IMR-90 (cell line): Measurements from ENCODE around the gene PCED1B. TPM values are rescaled to one million over a fixed set of nuclear protein-coding genes. Genes with fewer than 3 reads are reported as not detected.
"Not testable (repeated sequence)": the region's sequence is repeated elsewhere in the genome, so short reads cannot be mapped to it uniquely, and the experiment has no call there.

Experiments
- ATAC-seq: fragments of 200-7000 bp; cut with Tn5 transposase; 2 replicates; pipeline ENCODE4 v1.9.1; 2020; ENCODE audit warnings: low read depth, mild to moderate bottlenecking, moderate library complexity
- BruUV-seq: library from RNA; stranded (reverse); fragments of 400-500 nt; replicated peaks from 2 replicates; lab custom pipeline; 2021; lab: Mats Ljungman, UMichigan
- CTCF ChIA-PET: fragments of 300-600 bp; formaldehyde crosslinking; extraction: SDS; loops from one replicate; lab custom pipeline; 2021; ENCODE audit warnings: antibody characterized with exemption; lab: Yijun Ruan, JAX
- POLR2A ChIA-PET: fragments of 300-600 bp; sonication (Branson Sonifier 250); formaldehyde crosslinking; loops from one replicate; lab custom pipeline; 2022; ENCODE audit warnings: antibody characterized with exemption; ENCODE audit not compliant: unreplicated experiment; lab: Charles Lee
- DNase-seq: peaks from one replicate; pipeline ENCODE4 v3.0.0; 2013
- H2AFZ ChIP-seq: replicated peaks from 2 replicates; pipeline ENCODE3; 2013; ENCODE audit warnings: low read length, mild to moderate bottlenecking; ENCODE audit not compliant: poor library complexity
- H2AK5ac ChIP-seq: 2 replicates; pipeline ENCODE4 v1.6.1; 2013; ENCODE audit warnings: low read depth, low read length, inconsistent platforms
- H2AK9ac ChIP-seq: replicated peaks from 2 replicates; pipeline ENCODE3; 2013; ENCODE audit warnings: mild to moderate bottlenecking, low read depth, low read length, moderate library complexity; ENCODE audit not compliant: poor library complexity
- H2BK120ac ChIP-seq: 2 replicates; pipeline ENCODE4 v1.6.1; 2013; ENCODE audit warnings: low read depth, low read length, inconsistent platforms
- H2BK15ac ChIP-seq: 3 replicates; pipeline ENCODE4 v1.6.1; 2013; ENCODE audit warnings: low read depth, low read length, inconsistent platforms
- H2BK20ac ChIP-seq: 2 replicates; pipeline ENCODE4 v1.6.1; 2013; ENCODE audit warnings: low read depth, mild to moderate bottlenecking, inconsistent platforms, low read length, moderate library complexity
- H2BK5ac ChIP-seq: 2 replicates; pipeline ENCODE4 v1.6.1; 2013; ENCODE audit warnings: mild to moderate bottlenecking, low read depth, low read length, inconsistent platforms; ENCODE audit not compliant: poor library complexity, severe bottlenecking
- H3K14ac ChIP-seq: replicated peaks from 2 replicates; pipeline ENCODE4 v1.6.1; 2013; ENCODE audit warnings: low read depth, low read length, inconsistent platforms
- H3K18ac ChIP-seq: 2 replicates; pipeline ENCODE4 v1.6.1; 2013; ENCODE audit warnings: low read depth, low read length, control low read depth
- H3K23ac ChIP-seq: 2 replicates; pipeline ENCODE4 v1.6.1; 2013; ENCODE audit warnings: low read depth, low read length, inconsistent platforms
- H3K27ac ChIP-seq: 2 replicates; pipeline ENCODE4 v1.5.1; 2013; ENCODE audit warnings: mild to moderate bottlenecking, control low read depth, low read length; ENCODE audit not compliant: insufficient read depth
- H3K27me3 ChIP-seq: 2 replicates; pipeline ENCODE4 v1.6.1; 2013; ENCODE audit warnings: low read length; ENCODE audit not compliant: control insufficient read depth, insufficient read depth
- H3K36me3 ChIP-seq: 2 replicates; pipeline ENCODE4 v1.6.1; 2013; ENCODE audit warnings: low read length, mixed read lengths; ENCODE audit not compliant: control insufficient read depth, insufficient read depth
- H3K4ac ChIP-seq: 2 replicates; pipeline ENCODE4 v1.6.1; 2013; ENCODE audit warnings: low read depth, low read length, inconsistent platforms
- H3K4me1 ChIP-seq: 2 replicates; pipeline ENCODE4 v1.6.1; 2013; ENCODE audit warnings: low read length, mixed read lengths; ENCODE audit not compliant: control insufficient read depth, insufficient read depth
- H3K4me2 ChIP-seq: 2 replicates; pipeline ENCODE4 v1.6.1; 2013; ENCODE audit warnings: low read depth, mild to moderate bottlenecking, control low read depth, low read length, moderate library complexity
- H3K4me3 ChIP-seq: 2 replicates; pipeline ENCODE4 v1.5.1; 2013; ENCODE audit warnings: low read depth, mild to moderate bottlenecking, control low read depth, low read length, moderate library complexity; ENCODE audit not compliant: insufficient read depth
- H3K56ac ChIP-seq: 2 replicates; pipeline ENCODE4 v1.6.1; 2013; ENCODE audit warnings: low read length, inconsistent platforms; ENCODE audit not compliant: insufficient read depth; ENCODE audit errors: extremely low read depth
- H3K79me1 ChIP-seq, 2 experiments: 2 replicates each; pipeline ENCODE4 v1.6.1; 2013; ENCODE audit warnings: low read length in 2 of 2, inconsistent platforms in 1 of 2, low read depth in 1 of 2
- H3K9ac ChIP-seq: 2 replicates; pipeline ENCODE4 v1.6.1; 2013; ENCODE audit warnings: low read depth, low read length, control low read depth
- H3K9me1 ChIP-seq: 2 replicates; pipeline ENCODE4 v1.6.1; 2013; ENCODE audit warnings: low read length, inconsistent platforms; ENCODE audit not compliant: insufficient read depth
- H3K9me3 ChIP-seq: 2 replicates; pipeline ENCODE4 v1.6.1; 2013; ENCODE audit warnings: low read length; ENCODE audit not compliant: control insufficient read depth, insufficient read depth
- H4K20me1 ChIP-seq: 2 replicates; pipeline ENCODE4 v1.6.1; 2013; ENCODE audit warnings: low read length, inconsistent platforms; ENCODE audit not compliant: insufficient read depth
- H4K5ac ChIP-seq: 2 replicates; pipeline ENCODE4 v1.6.1; 2013; ENCODE audit warnings: mild to moderate bottlenecking, low read depth, low read length, control low read depth
- H4K8ac ChIP-seq, 2 experiments: 2 replicates each; pipeline ENCODE4 v1.6.1; 2013; ENCODE audit warnings: low read depth in 2 of 2, low read length in 2 of 2, control low read depth in 1 of 2, inconsistent platforms in 1 of 2
- H4K91ac ChIP-seq: 2 replicates; pipeline ENCODE4 v1.6.1; 2013; ENCODE audit warnings: low read depth, low read length, inconsistent platforms; ENCODE audit not compliant: insufficient read depth
- CTCF ChIP-seq: conservative IDR thresholded peaks from 2 replicates; pipeline ENCODE4 v1.5.1; 2012; ENCODE audit warnings: mild to moderate bottlenecking, low read depth, low read length, improper control_type of control experiment
- ELK1 ChIP-seq: fragments of 150-350 bp; IDR thresholded peaks from 2 replicates; pipeline ENCODE4 v1.6.1; 2016; ENCODE audit warnings: low read depth, mild to moderate bottlenecking, low read length, moderate library complexity, borderline replicate concordance
- MXI1 ChIP-seq: IDR thresholded peaks from 2 replicates; pipeline ENCODE4 v1.6.1; 2012; ENCODE audit warnings: low read depth, mild to moderate bottlenecking, low read length, moderate library complexity, borderline replicate concordance
- NFE2L2 ChIP-seq: fragments of 150-350 bp; IDR thresholded peaks from 2 replicates; pipeline ENCODE4 v1.6.1; 2016; ENCODE audit warnings: low read depth, mild to moderate bottlenecking, low read length
- RFX5 ChIP-seq: IDR thresholded peaks from 2 replicates; pipeline ENCODE4 v1.8.0; 2012; ENCODE audit warnings: low read depth, mild to moderate bottlenecking, low read length, moderate library complexity
- SMC3 ChIP-seq: fragments of 150-350 bp; IDR thresholded peaks from 2 replicates; pipeline ENCODE4 v1.6.1; 2016; ENCODE audit warnings: low read depth, mild to moderate bottlenecking, antibody characterized with exemption, low read length, moderate library complexity
- WGBS, 2 experiments: methylation state at CpG; one replicate each; pipeline versions ENCODE4 v1.1.5 to v1.1.7; 2013; ENCODE audit warnings: missing lambda C conversion rate in 2 of 2; ENCODE audit not compliant: insufficient read length in 1 of 2; ENCODE audit errors: extremely low coverage in 2 of 2; 5-methylcytosine and 5-hydroxymethylcytosine counted together
- dilution Hi-C: fragments of 300-500 bp; cut with HindIII; formaldehyde crosslinking; loops from one replicate; pipeline ENCODE4 v1.14.3; 2018; ENCODE audit warnings: low sequenced_read_pairs; ENCODE audit not compliant: unreplicated experiment
- in situ Hi-C: fragments of 300-500 bp; cut with MboI; formaldehyde crosslinking; loops from 3 replicates; pipeline ENCODE4 v1.14.3; 2019; ENCODE audit warnings: low sequenced_read_pairs, inconsistent platforms, mixed read lengths
- intact Hi-C: fragments of 100-400 bp; cut with micrococcal nuclease; formaldehyde crosslinking; loops from 2 replicates; pipeline ENCODE4 v1.10.0; 2022
- polyA plus RNA-seq, 3 experiments: library from polyadenylated mRNA; depleted of rRNA; stranded (reverse); fragments of >200 nt; gene quantifications; 2 replicates each; pipeline ENCODE4 v1.2.3, GENCODE V29; 2012; ENCODE audit warnings: low replicate concordance in 1 of 3
- total RNA-seq: library from RNA; depleted of rRNA; stranded (reverse); fragments of >200 nt; gene quantifications from 2 replicates; pipeline ENCODE4 v1.2.3, GENCODE V29; 2012

Gene PCED1B
- total and polyA plus RNA-seq, 2 of the 4 experiments (the other 2 are of a cell fraction), result 0.36 to 2.6 TPM

GRCh38 chr12:47048541-47048940, 30.9 kb upstream of the PCED1B start:
- Histone ChIP-seq H4K8ac (no peak overlapping the region), H2BK20ac (no peak overlapping the region), H2BK5ac (no peak overlapping the region), H3K79me1 (no peaks in the 10 kb centered on the region), H2AK5ac (no peak overlapping the region), H3K9me1 (no peaks in the 10 kb centered on the region), H3K9ac (no peak overlapping the region), H3K36me3 (no peaks in the 10 kb centered on the region), H3K27me3 (no peaks in the 10 kb centered on the region), H3K9me3 (peaks cover 11% of the 10 kb centered on the region), H2BK15ac (no peak overlapping the region), H3K4me2 (no peak overlapping the region), H3K27ac (no peak overlapping the region), H4K91ac (no peak overlapping the region), H2AFZ (no peak overlapping the region), H3K4ac (no peak overlapping the region), H3K14ac (no peak overlapping the region), H3K18ac (no peak overlapping the region), H3K4me3 (no peak overlapping the region), H3K4me1 (no peaks in the 10 kb centered on the region), H4K5ac (no peak overlapping the region), H2AK9ac (no peak overlapping the region), H3K56ac (no peak overlapping the region), H3K23ac (no peak overlapping the region), H2BK120ac (no peak overlapping the region), H4K20me1 (no peaks in the 10 kb centered on the region)
- intact Hi-C loops, result no loop called here
- POLR2A ChIA-PET, result no interaction called here
- dilution Hi-C loops, result no loop called here
- no peak for TF ChIP-seq RFX5
- TF ChIP-seq SMC3, result no peak
- TF ChIP-seq CTCF, result no peak
- no peak for TF ChIP-seq NFE2L2
- no peak for TF ChIP-seq MXI1
- no peak for TF ChIP-seq ELK1
- ATAC-seq, result no peak
- BruUV-seq, result no TSS peak
- DNase-seq, result no peak
- CTCF ChIA-PET, result interaction anchor here (1.2 kb wide), 1 partner anchor 16 kb away, joined by 3 read pairs; no protein-coding TSS in a partner anchor
- in situ Hi-C loops, result no loop called here

GRCh38 chr12:47051291-47051690, 28.1 kb upstream of the PCED1B start:
- H2BK120ac ChIP-seq, H3K4me2 ChIP-seq, H2BK20ac ChIP-seq, H3K14ac ChIP-seq, H3K4ac ChIP-seq, H3K56ac ChIP-seq, ATAC-seq, H3K9me1 ChIP-seq, CTCF ChIA-PET, dilution Hi-C loops, H3K4me1 ChIP-seq, H2AFZ ChIP-seq, H4K8ac ChIP-seq, H4K5ac ChIP-seq, H2AK9ac ChIP-seq, POLR2A ChIA-PET, DNase-seq, in situ Hi-C loops, H3K79me1 ChIP-seq, H2AK5ac ChIP-seq, H2BK15ac ChIP-seq, H3K9ac ChIP-seq, H4K20me1 ChIP-seq, BruUV-seq, H3K27ac ChIP-seq, H4K91ac ChIP-seq, intact Hi-C loops, H3K36me3 ChIP-seq, H3K4me3 ChIP-seq, H3K27me3 ChIP-seq, H2BK5ac ChIP-seq, H3K23ac ChIP-seq, H3K18ac ChIP-seq: not testable (repeated sequence)
- no CpG with 5 or more reads among the region's 3 CpGs for WGBS, 2 experiments
- peaks cover 11% of the 10 kb centered on the region for H3K9me3 ChIP-seq
